RWPE2 (cell line): ENCODE measurements around the gene AMPH.

Experiments used
- ATAC-seq: fragments of 200-7000 bp; cut with Tn5 transposase; 3 replicates; pipeline ENCODE4 v1.9.1; 2021; ENCODE audit warnings: low read depth
- DNase-seq: peaks from one replicate; pipeline ENCODE4 v3.0.0-alpha.2; 2020; ENCODE audit warnings: low spot score
- H3K27ac ChIP-seq: fragments of 450-650 bp; 2 replicates; pipeline ENCODE4 v1.5.1; 2017; ENCODE audit warnings: mild to moderate bottlenecking; ENCODE audit not compliant: poor library complexity, severe bottlenecking
- H3K27me3 ChIP-seq: fragments of 250-450 bp; sonication (Bioruptor Pico); 2 replicates; pipeline ENCODE4 v1.5.1; 2021; ENCODE audit warnings: mild to moderate bottlenecking, moderate library complexity; ENCODE audit not compliant: insufficient read depth, poor library complexity, severe bottlenecking
- H3K36me3 ChIP-seq: fragments of 250-450 bp; sonication (Bioruptor Pico); 2 replicates; pipeline ENCODE4 v1.5.1; 2020; ENCODE audit warnings: low read depth, mild to moderate bottlenecking, moderate library complexity
- H3K4me1 ChIP-seq: fragments of 250-450 bp; sonication (Bioruptor Pico); 2 replicates; pipeline ENCODE4 v1.5.1; 2021; ENCODE audit warnings: mild to moderate bottlenecking, moderate library complexity; ENCODE audit not compliant: insufficient read depth, poor library complexity, severe bottlenecking
- H3K4me3 ChIP-seq: fragments of 250-450 bp; sonication (Bioruptor Pico); 2 replicates; pipeline ENCODE4 v1.5.1; 2021; ENCODE audit warnings: mild to moderate bottlenecking, moderate library complexity; ENCODE audit not compliant: severe bottlenecking
- H3K9me3 ChIP-seq: fragments of 250-450 bp; sonication (Bioruptor Pico); 2 replicates; pipeline ENCODE4 v1.5.1; 2021; ENCODE audit warnings: mild to moderate bottlenecking, moderate library complexity; ENCODE audit not compliant: severe bottlenecking
- CTCF ChIP-seq: fragments of 450-650 bp; IDR thresholded peaks from one replicate; pipeline ENCODE4 v1.5.1; 2017; ENCODE audit warnings: mild to moderate bottlenecking, moderate library complexity; ENCODE audit not compliant: poor library complexity, severe bottlenecking

Gene AMPH

GRCh38 chr7:38629651-38630510 lies 1.3 kb downstream of the AMPH start:
- Histone ChIP-seq H3K4me3 (no peak overlapping the region), H3K27me3 (peaks cover 38% of the 10 kb centered on the region), H3K4me1 (no peaks in the 10 kb centered on the region), H3K36me3 (no peaks in the 10 kb centered on the region), H3K9me3 (no peaks in the 10 kb centered on the region), H3K27ac (no peak overlapping the region)
- ATAC-seq = no peak
- DNase-seq = no peak
- no peak for TF ChIP-seq CTCF

- Histone ChIP-seq H3K36me3 (no peaks in the 10 kb centered on the region), H3K9me3 (no peaks in the 10 kb centered on the region)
Observed at GRCh38 chr7:38628630-38629385, 2.4 kb downstream of the AMPH start.

DNA sequence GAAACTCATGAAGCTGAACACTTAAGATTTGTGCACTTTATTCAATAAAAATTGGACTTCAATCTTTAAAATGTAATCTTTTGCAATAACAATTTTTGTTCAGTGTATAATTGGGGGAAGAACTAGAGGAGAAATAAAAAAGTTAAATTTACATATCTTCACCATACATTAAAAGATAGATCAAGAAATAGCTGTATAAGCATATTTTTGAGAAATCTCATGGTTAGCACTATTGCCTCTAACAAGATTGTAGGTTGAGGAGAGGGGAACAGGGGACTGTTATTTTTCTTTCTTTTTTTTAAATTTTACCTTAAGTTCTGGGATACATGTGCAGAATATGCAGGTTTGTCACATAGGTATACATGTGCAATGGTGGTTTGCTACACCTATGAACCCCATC lies 5.3 kb downstream of the AMPH start:
- Histone ChIP-seq H3K36me3 (no peaks in the 10 kb centered on the region), H3K4me3 (no peak overlapping the region), H3K9me3 (no peaks in the 10 kb centered on the region), H3K4me1 (no peaks in the 10 kb centered on the region), H3K27me3 (peaks cover 24% of the 10 kb centered on the region), H3K27ac (no peak overlapping the region)
- TF ChIP-seq CTCF = no peak
- no peak for ATAC-seq
- no peak for DNase-seq

More at GRCh38 chr7:38628630-38629385, 2.4 kb downstream of the AMPH start:
- no peak for ATAC-seq
- Histone ChIP-seq H3K27ac (no peak overlapping the region), H3K4me3 (no peak overlapping the region), H3K27me3 (peaks cover 38% of the 10 kb centered on the region), H3K4me1 (no peaks in the 10 kb centered on the region)
- no peak for DNase-seq
- no peak for TF ChIP-seq CTCF

DNA sequence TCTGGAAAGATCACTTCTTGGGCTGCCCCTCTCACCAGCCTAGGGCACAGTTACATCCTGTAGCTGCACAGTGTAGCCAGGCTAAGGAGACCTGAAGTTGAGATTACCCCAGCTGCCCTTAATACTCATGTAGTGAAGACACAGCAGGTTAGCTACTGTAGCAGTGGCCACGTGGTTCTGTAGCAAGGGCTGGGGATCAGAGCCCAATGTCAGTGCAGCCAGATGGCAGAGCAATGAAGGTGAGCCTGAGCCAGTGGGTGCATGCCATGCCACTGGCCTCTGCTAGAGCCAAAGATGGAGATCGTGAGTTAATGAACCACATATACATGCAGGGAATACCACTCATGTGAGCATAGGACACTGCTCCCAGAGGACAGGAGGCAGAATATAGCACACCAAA lies 15.5 kb downstream of the AMPH start:
- no peak overlapping the region for H3K27ac ChIP-seq
- no peak for TF ChIP-seq CTCF
- DNase-seq (no peak), ATAC-seq (no peak; the same call in 1 of the 3 replicates)
- H3K9me3 ChIP-seq = no peaks in the 10 kb centered on the region
- no peaks in the 10 kb centered on the region for H3K4me1 ChIP-seq
- no peaks in the 10 kb centered on the region for H3K36me3 ChIP-seq
- H3K27me3 ChIP-seq = no peaks in the 10 kb centered on the region
- no peak overlapping the region for H3K4me3 ChIP-seq

GRCh38 chr7:38607466-38607865 lies 23.7 kb downstream of the AMPH start:
- Histone ChIP-seq H3K36me3 (no peaks in the 10 kb centered on the region), H3K27ac (no peak overlapping the region), H3K4me3 (no peak overlapping the region), H3K4me1 (no peaks in the 10 kb centered on the region), H3K9me3 (no peaks in the 10 kb centered on the region), H3K27me3 (peaks cover 6% of the 10 kb centered on the region)
- no peak for TF ChIP-seq CTCF
- DNase-seq (no peak), ATAC-seq (no peak)
